Limb (tissue), 2 donors: Measurements from ENCODE around the gene MACROD2.
"Not testable (repeated sequence)": the region's sequence is repeated elsewhere in the genome, so short reads cannot be mapped to it uniquely, and the experiment has no call there.

ENCODE experiments used
- DNase-seq, 2 donors: peaks; one replicate each; pipeline ENCODE4 v3.0.0-alpha.2; 2016; ENCODE audit errors: extremely low spot score in 2 of 2

The MACROD2 gene

DNA sequence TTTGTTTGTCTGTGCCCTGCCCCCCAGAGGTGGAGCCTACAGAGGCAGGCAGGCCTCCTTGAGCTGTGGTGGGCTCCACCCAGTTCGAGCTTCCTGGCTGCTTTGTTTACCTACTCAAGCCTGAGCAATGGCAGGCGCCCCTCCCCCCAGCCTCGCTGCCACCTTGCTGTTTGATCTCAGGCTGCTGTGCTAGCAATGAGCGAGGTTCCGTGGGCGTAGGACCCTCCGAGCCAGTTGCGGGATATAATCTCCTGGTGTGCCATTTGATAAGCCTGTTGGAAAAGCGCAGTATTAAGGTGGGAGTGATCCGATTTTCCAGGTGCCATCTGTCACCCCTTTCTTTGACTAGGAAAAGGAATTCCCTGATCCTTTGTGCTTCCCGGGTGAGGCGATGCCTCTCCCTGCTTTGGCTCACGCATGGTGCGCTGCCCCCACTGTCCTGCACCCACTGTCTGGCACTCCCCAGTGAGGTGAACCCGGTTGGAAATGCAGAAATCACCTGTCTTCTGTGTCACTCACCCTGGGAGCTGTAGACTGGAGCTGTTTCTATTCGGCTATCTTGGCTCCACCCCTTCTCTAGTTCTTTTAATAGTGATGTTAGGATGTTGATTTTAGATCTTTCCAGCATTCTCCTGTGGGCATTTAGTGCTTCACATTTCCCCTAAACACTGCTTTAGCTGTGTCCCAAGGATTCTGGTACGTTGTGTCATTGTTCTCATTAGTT, 471.9 kb downstream of the MACROD2 start:
- not testable (repeated sequence) for DNase-seq

DNA sequence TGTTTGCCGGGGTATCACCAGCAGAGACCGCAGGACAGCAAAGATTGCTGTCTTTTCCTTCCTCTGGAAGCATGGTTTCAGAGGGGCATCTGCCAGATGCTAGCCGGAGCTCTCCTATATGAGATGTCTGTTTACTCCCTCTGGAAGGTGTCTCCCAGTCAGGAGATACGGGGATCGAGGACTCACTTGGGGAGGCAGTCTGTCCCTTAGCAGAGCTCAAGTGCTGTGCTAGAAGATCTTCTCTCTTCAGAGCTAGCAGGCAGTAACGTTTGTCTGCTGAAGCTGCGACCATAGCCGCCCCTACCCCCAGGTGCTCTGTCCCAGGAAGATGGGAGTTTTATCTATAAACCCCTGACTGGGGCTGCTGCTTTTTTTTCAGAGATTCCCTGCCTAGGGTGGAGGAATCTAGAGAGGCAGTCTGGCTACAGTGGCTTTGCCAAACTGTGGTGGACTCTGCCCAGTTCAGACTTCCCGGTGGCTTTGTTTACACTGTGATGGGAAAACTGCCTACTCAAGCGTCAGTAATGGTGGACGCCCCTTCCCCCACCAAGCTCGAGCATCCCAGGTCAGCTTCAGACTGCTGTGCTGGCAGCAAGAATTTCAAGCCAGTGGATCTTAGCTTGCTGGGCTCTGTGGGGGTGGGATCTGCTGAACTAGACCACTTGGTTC, 475.0 kb downstream of the MACROD2 start:
- no peak for DNase-seq

DNA sequence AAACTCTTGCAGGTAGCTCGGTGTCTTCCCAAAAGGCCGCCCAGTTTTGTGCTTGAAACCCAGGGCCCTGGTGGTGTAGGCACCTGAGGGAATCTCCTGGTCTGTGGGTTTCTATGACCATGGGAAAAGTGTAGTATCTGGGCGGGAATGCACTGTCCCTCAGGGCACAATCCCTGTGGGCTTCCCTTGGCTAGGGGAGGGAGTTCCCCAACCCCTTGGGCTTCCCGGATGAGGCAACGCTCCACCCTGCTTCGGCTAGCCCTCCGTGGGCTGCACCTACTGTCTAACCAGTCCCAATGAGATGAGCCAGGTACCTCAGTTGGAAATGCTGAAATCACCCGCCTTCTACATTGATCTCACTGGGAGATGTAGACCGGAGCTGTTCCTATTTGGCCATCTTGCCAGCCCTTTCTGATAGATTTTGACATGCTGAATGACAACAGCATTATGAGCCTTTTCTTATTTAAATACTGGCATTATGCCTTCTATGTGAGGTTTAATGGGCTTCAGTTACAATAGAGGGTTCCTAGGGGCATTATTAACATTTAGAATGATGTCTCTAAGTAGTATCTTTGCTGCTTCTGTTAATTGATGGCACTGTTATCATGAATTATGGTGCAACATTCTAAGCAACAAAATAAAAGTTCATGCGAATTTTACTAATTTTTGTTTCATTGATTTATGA, 475.8 kb downstream of the MACROD2 start:
- DNase-seq: no peak

DNA sequence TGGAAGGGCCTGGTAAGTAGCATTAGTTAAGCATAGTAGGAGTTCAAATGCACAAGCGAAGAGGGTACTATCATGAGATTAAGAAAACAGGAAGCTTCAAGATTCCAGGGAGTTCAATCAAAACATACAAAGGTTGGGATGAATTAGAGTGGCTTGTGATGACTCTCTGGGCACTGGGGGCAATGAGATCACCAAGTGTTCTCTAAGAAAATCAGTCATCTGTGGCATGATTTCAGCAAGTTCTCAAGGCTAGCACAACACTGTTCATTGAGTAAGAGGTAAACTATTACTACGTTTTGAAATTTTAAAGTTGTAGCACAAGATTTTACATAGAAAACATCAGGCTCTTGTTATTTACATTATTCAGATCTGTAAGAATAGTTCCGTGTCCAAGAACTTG, 481.8 kb downstream of the MACROD2 start:
- no peak for DNase-seq

DNA sequence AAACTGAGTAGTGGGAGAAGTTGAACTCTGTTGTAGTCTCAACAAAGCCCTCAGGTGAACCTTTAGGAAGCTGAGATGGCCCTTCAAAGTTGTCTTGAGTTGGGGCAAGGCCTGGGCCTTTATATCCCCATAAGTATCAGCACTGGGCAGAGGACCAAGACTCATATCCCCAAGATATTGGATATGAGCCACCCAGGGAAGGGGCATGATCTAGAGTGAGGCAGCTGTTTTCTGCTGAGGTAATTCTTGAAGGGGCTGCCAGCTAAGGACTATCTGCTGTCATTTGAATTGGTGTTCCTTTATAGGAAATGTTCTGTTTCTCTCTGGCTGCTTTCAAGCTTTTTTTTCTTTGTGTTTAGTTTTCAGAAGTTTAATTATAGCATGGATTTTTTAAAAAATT, 482.8 kb downstream of the MACROD2 start:
- no peak for DNase-seq

DNA sequence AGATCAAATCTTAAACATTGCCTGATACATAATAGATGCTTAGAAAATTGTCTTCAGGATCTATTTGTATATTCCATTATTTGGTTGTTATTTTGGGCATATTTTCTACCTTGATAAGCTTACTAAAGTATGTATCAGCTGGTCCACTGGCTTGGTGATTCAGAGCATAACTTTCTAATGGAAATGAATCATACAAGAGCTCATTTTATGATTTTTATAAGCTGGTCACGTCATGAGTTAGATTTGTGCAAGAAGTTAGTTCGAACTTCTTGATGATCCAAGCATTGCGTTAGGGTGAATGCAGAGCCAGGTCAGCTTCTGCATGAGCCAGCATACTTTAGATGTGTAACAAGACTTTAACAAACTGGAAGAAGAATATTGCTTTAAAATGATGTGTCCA, 486.5 kb downstream of the MACROD2 start:
- no peak for DNase-seq

DNA sequence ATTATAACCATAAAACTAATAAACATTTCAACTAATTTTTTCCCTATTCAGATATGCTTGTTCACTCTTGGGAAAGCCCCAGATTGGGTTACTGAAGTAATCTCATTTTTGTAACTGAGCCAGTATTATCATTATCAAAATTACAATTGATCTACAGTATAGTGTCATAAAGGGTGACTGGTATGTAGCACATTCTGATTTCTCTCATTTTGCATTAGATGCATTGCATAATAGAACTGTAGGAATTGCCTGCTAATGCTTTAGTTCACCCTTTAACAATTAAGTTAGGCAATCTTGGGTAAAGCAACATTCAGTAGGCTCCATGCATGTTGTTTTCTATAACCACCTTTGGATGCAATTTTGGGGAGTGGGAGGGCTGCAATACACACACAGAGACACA, 492.9 kb downstream of the MACROD2 start:
- no peak for DNase-seq

DNA sequence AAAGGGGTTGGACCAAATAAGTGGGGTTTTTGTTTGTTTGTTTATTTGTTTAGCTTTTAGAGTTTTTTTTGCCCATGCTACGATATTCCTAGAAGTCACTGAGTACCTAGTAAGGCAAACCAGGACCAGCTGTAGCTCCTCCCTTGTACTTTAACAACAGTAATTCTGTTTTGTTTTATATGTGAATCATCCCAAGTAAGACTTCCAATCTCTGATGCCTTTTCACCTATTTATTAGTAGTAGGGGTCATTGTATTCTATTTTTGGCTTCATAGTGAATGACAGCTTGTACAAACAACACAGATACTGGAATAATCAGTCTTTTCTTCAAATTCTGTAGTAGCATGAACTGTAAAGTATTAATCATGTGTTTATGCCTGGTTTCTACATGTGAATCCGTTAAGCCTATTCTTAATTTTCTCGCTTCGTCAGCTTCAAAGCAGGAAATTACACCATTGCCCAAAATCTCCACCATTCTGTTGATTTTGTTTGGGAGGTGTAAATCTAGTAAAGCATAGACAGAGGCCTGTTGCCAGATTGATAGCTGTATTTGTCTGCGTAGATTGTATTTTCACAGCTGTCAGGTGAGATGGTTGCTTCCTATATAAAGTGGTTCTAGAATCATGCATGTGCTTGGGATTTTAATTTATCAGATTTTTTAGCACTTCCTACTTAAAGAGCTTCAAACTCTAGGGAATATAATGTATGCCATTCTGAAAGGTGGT, 493.6 kb downstream of the MACROD2 start:
- no peak for DNase-seq

DNA sequence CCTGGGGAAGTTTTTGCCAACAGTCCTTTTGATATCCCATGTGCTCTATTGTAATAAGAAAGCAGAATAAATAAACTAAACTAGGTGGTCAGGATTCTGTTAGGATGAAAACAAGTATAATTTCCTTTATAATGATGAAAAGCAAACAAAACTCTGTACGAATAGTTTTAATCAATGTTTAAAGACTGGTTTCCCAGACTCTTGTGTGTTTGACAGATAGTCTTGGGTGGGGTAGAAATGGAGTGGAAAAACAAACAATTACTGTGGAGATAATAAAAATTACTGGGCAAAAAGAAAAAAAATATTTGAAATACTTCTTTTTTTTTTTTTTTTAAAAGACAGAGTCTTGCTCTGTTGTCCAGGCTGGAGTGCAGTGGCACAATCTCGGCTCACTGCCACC, 494.2 kb downstream of the MACROD2 start:
- DNase-seq: no peak

DNA sequence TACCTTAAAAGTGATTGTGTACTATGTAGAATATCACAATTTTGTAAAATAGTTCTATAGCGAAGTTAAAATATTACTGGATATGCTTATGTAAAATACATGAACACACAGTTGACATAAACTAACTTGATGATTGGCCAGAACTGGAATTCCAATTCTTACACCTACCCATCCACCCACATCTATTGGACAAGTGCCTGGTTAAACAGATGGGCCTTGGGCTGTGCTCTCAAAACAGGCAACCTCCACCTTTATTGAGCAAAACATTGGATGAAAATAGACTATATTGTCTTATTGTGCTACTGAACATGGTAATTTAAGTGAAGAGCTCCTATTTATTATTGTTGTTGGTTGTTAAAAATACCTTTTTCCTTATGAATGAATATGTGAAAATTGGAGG, 496.1 kb downstream of the MACROD2 start:
- DNase-seq: no peak

DNA sequence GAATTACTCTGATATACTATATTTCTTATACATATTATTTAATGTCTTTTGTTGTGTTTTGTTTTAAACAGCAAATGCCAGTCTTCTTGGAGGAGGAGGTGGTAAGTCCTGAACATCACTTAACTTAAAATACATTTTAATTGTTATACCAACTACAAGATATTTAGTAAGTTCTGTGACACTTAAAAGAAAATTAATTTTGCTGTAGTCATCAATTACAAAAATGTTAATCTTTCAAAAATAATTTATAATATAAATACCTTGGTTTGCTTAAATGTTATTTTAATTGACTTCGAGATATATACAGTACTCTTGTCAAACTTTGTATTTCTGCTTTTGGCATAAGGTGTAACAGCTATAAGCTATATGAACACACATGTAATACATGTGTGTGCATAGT, 498.1 kb downstream of the MACROD2 start:
- DNase-seq: no peak

DNA sequence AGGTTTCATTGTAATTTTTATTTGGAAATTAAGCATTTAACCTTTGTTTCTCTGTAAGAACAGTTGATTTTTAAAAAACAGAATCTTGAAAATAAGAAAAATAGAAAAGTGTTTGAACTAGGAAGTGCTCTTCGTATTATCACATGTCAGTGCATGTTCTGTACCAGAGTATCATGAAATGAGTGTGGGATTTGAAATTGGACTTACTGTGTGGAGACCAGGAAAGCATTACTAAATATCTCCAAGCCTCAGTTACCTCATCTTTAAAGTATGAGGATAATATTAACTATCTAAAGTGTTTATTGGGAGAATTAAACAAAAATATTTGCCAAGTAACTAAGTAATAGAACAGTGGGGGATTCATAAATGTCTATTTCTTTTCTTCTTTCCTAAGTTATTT, 499.0 kb downstream of the MACROD2 start:
- no peak for DNase-seq

DNA sequence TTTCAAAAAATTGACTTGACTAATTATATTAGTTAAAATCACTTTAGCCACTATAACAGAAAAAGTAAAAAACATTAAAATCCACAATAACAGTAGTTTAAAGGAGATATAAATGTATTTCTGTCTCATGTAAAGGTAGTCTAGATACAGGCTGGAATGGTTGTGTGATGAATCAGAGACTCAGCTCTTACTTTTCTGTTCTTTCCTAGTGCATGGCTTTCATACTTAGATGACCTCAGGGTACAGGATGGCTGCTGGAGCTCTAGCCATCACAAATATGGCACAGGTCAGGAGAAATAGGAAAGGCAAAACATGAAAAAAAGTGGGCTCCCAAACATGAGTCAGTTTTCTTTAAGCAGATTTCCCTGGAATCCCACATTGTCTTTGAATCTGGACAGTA, 499.8 kb downstream of the MACROD2 start:
- no peak for DNase-seq

DNA sequence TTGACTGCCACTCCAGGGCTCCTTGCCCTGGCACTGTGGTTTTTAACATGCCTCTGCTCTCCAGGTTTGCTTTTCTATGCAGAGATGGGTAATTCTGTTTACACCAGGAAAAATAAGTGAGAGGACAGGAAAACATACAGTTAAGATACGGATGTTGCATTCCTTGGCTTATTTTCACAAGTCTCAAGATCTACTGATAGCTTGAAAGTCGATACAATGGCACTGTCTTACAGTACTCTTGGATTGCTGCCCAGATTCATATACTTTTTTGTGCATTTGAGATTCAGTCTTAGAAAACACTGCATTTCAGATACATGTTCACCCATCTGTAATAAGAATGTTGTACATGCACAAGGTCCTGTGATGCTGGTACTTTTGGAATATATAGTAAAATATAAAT, 501.7 kb downstream of the MACROD2 start:
- DNase-seq: no peak

DNA sequence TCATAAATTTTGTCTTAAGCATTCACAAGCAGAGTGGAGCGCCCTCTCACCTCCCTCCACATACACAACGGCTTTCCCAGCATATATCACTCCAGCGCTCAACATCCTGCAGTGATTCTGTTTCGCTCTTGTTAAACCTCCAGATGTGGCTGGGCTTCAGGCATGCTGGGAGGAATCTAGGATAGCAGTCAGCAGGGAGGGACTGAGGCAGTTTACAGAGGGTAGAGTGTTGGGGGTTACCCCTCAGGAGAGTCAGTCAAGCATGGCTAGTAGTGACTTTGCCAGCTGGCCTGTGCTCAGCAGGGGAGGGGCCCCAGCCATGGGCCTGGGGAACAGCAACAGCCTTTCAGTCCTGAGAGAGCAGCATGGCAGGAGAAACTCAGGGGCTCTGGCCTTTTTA, 503.5 kb downstream of the MACROD2 start:
- peak; percentile 52 to 68 for DNase-seq

DNA sequence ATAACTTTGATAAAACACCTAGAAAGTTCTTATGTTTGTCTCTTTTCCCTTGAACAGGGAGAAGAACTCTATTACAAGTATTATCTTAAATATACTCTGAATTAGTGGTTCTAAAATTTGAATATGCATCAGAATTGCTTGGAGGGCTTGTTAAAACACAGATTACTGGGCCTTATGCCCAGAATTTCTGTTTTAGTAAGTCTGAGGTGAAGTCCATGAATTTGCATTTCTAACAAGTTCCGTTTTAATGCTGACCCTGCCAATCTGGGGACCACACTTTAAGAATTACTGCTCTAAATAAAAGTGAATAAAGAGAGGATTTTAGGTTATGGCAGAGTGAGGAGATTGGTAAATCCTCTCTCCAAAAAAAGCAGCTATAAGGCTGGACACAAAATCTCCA, 510.2 kb downstream of the MACROD2 start:
- no peak for DNase-seq

DNA sequence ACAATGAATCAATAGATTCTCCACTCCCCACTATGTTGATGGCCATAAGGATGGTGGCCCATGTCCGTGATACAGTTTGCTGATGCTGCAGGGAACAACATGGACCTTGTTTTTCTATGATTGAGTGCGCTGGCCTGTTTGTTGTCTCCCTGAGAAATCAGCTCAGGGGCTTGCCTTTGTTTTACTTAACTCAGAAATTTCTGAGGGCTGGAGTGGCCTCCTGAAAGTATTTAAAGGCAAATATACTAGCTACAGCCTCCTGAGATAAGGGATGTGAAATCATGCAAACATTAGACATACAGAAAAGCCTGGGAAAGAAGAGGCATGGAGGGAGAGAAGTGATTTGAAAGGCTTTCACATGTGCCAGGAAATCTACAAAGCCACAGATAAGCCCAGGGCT, 512.4 kb downstream of the MACROD2 start:
- no peak for DNase-seq

DNA sequence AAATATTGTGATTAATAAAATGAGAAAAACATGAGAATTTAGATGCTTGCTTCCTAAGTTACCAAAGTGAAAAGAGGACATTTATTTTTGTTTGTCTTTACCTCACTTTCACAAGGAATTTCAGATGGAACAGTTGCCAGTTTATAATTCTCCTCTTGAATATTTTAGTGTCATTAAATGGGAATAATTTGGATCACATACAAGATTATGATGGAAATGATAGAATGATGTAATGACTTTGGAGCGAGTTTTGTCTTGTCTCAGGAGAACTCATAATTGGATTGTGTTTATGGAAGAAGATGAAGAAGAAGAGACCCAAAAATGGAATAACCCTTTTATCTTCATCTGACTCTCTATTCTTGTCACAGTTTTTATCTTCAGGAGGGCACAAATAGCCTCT, 515.0 kb downstream of the MACROD2 start:
- DNase-seq: no peak

DNA sequence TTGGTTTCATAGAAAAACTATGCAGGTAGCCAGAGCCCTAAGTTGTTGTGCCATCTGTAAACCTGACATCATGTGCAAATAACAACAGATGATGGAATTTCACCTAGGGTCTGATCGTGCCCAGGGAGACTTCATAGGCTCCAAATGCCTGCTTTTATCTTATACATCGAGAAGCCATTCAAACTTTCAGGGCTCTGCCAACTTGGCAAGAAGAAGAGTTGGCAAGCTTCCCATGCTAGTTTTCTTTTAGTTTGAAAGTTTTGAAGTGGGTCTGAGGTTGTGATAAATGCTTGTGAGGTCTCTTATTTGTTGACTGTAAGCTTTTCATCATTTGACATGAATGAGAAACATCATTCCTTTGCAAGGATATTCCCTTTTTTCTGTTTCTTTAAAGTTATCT, 517.5 kb downstream of the MACROD2 start:
- no peak for DNase-seq

DNA sequence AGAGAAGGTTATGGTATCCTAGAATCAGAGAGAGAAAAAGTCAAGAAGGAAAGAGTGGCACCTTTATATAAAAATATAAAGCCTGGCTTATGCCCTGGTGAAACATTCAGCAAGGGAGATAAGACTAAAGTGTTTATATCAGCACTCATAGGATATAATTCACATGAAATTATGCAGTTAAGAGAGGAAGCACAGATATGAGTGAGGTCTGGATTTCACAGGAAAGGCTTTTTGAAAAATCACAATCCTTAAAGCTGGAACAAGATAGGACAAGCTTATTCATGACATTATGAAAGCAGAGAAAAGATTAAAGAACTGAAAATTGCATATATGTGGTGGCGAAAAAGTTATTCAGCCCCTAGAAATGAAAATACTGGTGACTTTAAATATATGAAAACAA, 523.3 kb downstream of the MACROD2 start:
- DNase-seq: no peak

DNA sequence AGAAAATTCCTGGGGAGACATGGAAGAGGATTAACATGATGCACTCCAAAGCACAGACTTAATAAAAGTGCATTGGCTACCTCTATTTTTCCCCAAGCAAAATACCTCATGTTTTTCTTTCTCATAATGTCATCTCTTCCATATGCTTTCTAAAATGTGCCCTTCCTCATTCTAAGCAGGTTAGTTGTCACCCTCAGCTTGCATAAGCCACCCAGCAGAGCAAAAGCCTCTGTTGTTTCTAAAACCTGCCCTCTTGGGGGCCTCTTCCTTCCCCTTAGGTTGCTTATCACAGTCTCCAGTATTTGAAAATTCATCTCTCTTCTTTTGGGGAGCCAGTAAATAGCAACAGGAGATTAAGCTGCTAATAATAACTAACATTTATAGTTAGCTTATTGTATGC, 525.7 kb downstream of the MACROD2 start:
- no peak for DNase-seq

DNA sequence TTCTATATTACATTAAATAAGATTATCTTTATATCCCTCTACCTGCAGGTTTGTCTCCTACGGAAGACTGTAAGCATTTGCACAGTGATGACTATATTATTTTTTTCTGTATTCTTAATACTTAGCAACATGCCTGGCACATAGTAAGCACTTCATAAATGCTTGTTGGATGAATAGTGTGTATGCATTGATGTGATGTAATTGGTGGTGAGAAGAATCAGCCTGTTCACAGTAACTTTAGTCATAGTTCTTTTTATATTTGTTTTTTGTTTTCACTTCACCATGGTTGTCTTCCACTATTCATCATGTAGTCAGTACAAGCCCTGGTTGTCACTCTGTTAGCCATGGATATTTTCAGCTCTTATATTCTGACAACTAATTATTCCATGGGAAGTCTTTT, 526.1 kb downstream of the MACROD2 start:
- no peak for DNase-seq
